A549 (cell line): ENCODE measurements around the gene SH3PXD2B. TPM values are rescaled to one million over a fixed set of nuclear protein-coding genes. Genes with fewer than 3 reads are reported as not detected.

Experiments used
- ATAC-seq, 2 experiments: fragments of 200-7000 bp in 1 of 2; fragments of >200 bp in 1 of 2; cut with Nextera tagmentation in 1 of 2; cut with Tn5 transposase in 1 of 2; 3 replicates each; pipeline versions ENCODE4 v1.8.0 to v1.9.1; 2018 to 2020; ENCODE audit warnings: mild to moderate bottlenecking in 1 of 2, moderate library complexity in 1 of 2
- CTCF ChIA-PET: fragments of 300-600 bp; sonication (Branson Sonifier 250); formaldehyde crosslinking; extraction: SDS; loops from one replicate; lab custom pipeline; 2021; ENCODE audit warnings: antibody characterized with exemption, inconsistent platforms; lab: Yijun Ruan, JAX
- POLR2A ChIA-PET: fragments of 350-600 bp; formaldehyde crosslinking; extraction: SDS; loops from one replicate; lab custom pipeline; 2021; ENCODE audit warnings: antibody characterized with exemption, inconsistent platforms; lab: Yijun Ruan, JAX
- DNase-seq, 2 experiments: peaks; one replicate each; pipeline versions ENCODE4 v3.0.0 to v3.0.0-alpha.2; 2011 to 2016; ENCODE audit warnings: low read depth in 1 of 2, low spot score in 1 of 2
- FAIRE-seq: peaks from 2 replicates; lab custom pipeline; 2011; peaks lifted over from hg19 to GRCh38; lab: Jason Lieb, UNC
- H3K27ac ChIP-seq, 2 experiments: fragments of >200 bp; sonication (Bioruptor Twin); formaldehyde crosslinking; 3 replicates each; pipeline ENCODE4 v1.5.1; 2016 to 2017
- H3K4me1 ChIP-seq: fragments of >200 bp; sonication (Bioruptor Twin); formaldehyde crosslinking; 3 replicates; pipeline ENCODE4 v1.6.1; 2016
- H3K4me2 ChIP-seq: fragments of >200 bp; sonication (Bioruptor Twin); formaldehyde crosslinking; 3 replicates; pipeline ENCODE4 v1.6.1; 2016
- H3K4me3 ChIP-seq: fragments of >200 bp; sonication (Bioruptor Twin); formaldehyde crosslinking; 3 replicates; pipeline ENCODE4 v1.5.1; 2016
- H3K9me3 ChIP-seq: fragments of >200 bp; sonication (Bioruptor Twin); formaldehyde crosslinking; 3 replicates; pipeline ENCODE4 v1.6.1; 2016
- ATOH8 ChIP-seq: fragments of 250-450 bp; sonication (Bioruptor Pico); IDR thresholded peaks from 2 replicates; pipeline ENCODE4 v1.5.0; 2020; ENCODE audit warnings: low read depth, mild to moderate bottlenecking, moderate library complexity
- CHD2 ChIP-seq: fragments of 150-350 bp; IDR thresholded peaks from 2 replicates; pipeline ENCODE4 v1.6.1; 2014; ENCODE audit warnings: low read length; ENCODE audit not compliant: partially characterized antibody
- CTCF ChIP-seq: fragments of >200 bp; sonication (Bioruptor Twin); formaldehyde crosslinking; IDR thresholded peaks from 3 replicates; pipeline ENCODE4 v1.5.1; 2016
- FOSB ChIP-seq: fragments of 250-450 bp; sonication (Bioruptor Pico); IDR thresholded peaks from 2 replicates; pipeline ENCODE4 v1.5.0; 2020; ENCODE audit warnings: mild to moderate bottlenecking, moderate library complexity
- FOSL2 ChIP-seq, 2 experiments: fragments of 450-650 bp in 1 of 2; fragments of >200 bp in 1 of 2; sonication (Bioruptor Twin) in 1 of 2; formaldehyde crosslinking; IDR thresholded peaks; 2 replicates each; pipeline versions ENCODE4 v1.5.0 to v1.6.1; 2016 to 2020; ENCODE audit warnings: mild to moderate bottlenecking in 1 of 2, moderate library complexity in 1 of 2
- FOXS1 ChIP-seq: fragments of 250-450 bp; sonication (Bioruptor Pico); IDR thresholded peaks from 2 replicates; pipeline ENCODE4 v1.5.0; 2020; ENCODE audit warnings: mild to moderate bottlenecking, moderate library complexity
- HES2 ChIP-seq: fragments of >200 bp; sonication (Bioruptor Twin); formaldehyde crosslinking; IDR thresholded peaks from 2 replicates; pipeline ENCODE4 v1.6.1; 2016
- HOXB13 ChIP-seq: fragments of 250-450 bp; sonication (Bioruptor Pico); IDR thresholded peaks from 2 replicates; pipeline ENCODE4 v1.5.0; 2020; ENCODE audit warnings: low read depth, mild to moderate bottlenecking, moderate library complexity
- JUN ChIP-seq, 2 experiments: fragments of >200 bp; sonication (Bioruptor Twin); formaldehyde crosslinking; IDR thresholded peaks; 2 replicates in 1 of 2; 3 replicates in 1 of 2; pipeline ENCODE4 v1.6.1; 2016 to 2017
- JUNB ChIP-seq: fragments of >200 bp; sonication (Bioruptor Twin); formaldehyde crosslinking; IDR thresholded peaks from 2 replicates; pipeline ENCODE4 v1.6.1; 2016
- KDM1A ChIP-seq: fragments of 200-600 bp; sonication (generic); IDR thresholded peaks from 2 replicates; pipeline ENCODE4 v1.6.1; 2016; ENCODE audit warnings: low read depth, mild to moderate bottlenecking
- NFE2L2 ChIP-seq: fragments of 150-350 bp; conservative IDR thresholded peaks from 2 replicates; pipeline ENCODE4 v1.6.1; 2014; ENCODE audit warnings: low read length
- NPAS2 ChIP-seq: fragments of 250-450 bp; sonication (Bioruptor Pico); IDR thresholded peaks from 2 replicates; pipeline ENCODE4 v1.8.0; 2022; ENCODE audit warnings: mild to moderate bottlenecking, moderate library complexity, borderline replicate concordance
- RAD21 ChIP-seq, 2 experiments: fragments of >200 bp in 1 of 2; sonication (Bioruptor Twin) in 1 of 2; formaldehyde crosslinking in 1 of 2; IDR thresholded peaks in 1 of 2; conservative IDR thresholded peaks in 1 of 2; 2 replicates in 1 of 2; 3 replicates in 1 of 2; pipeline ENCODE4 v1.6.1; 2012 to 2018; ENCODE audit warnings: inconsistent platforms in 1 of 2
- RFX5 ChIP-seq: fragments of 450-650 bp; IDR thresholded peaks from 2 replicates; pipeline ENCODE4 v1.7.1; 2014; ENCODE audit warnings: antibody characterized with exemption, mild to moderate bottlenecking, moderate library complexity
- SMC3 ChIP-seq: fragments of >200 bp; sonication (Bioruptor Twin); formaldehyde crosslinking; IDR thresholded peaks from 3 replicates; pipeline ENCODE4 v1.6.1; 2018; ENCODE audit warnings: inconsistent platforms
- ZFP36 ChIP-seq: fragments of 450-650 bp; IDR thresholded peaks from 2 replicates; pipeline ENCODE4 v1.6.1; 2014; ENCODE audit warnings: borderline replicate concordance; ENCODE audit not compliant: partially characterized antibody
- ZNF302 ChIP-seq: fragments of 250-450 bp; sonication (Bioruptor Pico); IDR thresholded peaks from 2 replicates; pipeline ENCODE4 v1.9.0; 2021; ENCODE audit warnings: inconsistent platforms, mild to moderate bottlenecking, moderate library complexity
- ZSCAN20 ChIP-seq: fragments of 250-450 bp; sonication (Bioruptor Pico); IDR thresholded peaks from 2 replicates; pipeline ENCODE4 v1.8.0; 2022; ENCODE audit warnings: mild to moderate bottlenecking, moderate library complexity
- WGBS: methylation state at CpG from one replicate; pipeline ENCODE4 v1.1.6; 2017; ENCODE audit errors: missing lambda C conversion rate; 5-methylcytosine and 5-hydroxymethylcytosine counted together
- polyA plus RNA-seq, 4 experiments: library from polyadenylated mRNA; depleted of rRNA in 3 of 4; stranded (reverse); fragments of >200 nt; fragmentation: RNase III in 1 of 4; extraction: RNeasy Plus Mini Kit Qiagen cat#74134 plus additional on column Dnase treatment in 1 of 4; gene quantifications; 2 replicates in 3 of 4; 3 replicates in 1 of 4; pipeline ENCODE4 v1.2.3, GENCODE V29; 2011 to 2017

SH3PXD2B gene
- polyA plus RNA-seq, 2 of the 4 experiments (the other 2 are of a cell fraction): 15.1 to 15.5 TPM

GRCh38 chr5:172451771-172452197, 2.5 kb downstream of the SH3PXD2B start:
- Histone ChIP-seq H3K4me2 (peak overlapping the region; percentile 21; the same call in 1 of the 3 replicates), H3K9me3 (no peaks in the 10 kb centered on the region), H3K27ac (peak overlapping the region in 1 of 2 experiments; percentile 35; a peak in 4 of 6 replicates), H3K4me3 (no peak overlapping the region), H3K4me1 (peaks cover 25% of the 10 kb centered on the region)
- DNase-seq (peak in 1 of 2 experiments; percentile 39), FAIRE-seq (no peak), ATAC-seq (no peak)
- ChIA-PET CTCF (interaction anchor here (0.5 to 5.5 kb wide), 43 partner anchors 10 to 476 kb away, joined by 3 to 47 read pairs (median 4); no protein-coding TSS in a partner anchor), POLR2A (interaction anchor here (1.6 kb wide), 1 partner anchor 37 kb away, joined by 4 read pairs; no protein-coding TSS in a partner anchor)
- 97% methylated on average over 3 of the region's 3 CpGs for WGBS
- TF ChIP-seq FOSB (CRISPR knock-in tag): no peak
- TF ChIP-seq JUN (IDR thresholded peaks at IDR 0.05): 0 out of 5 replicates have a peak, but pooled peaks of 1 of the 2 experiments have one; percentile 13
- TF ChIP-seq RFX5: no peak
- TF ChIP-seq CHD2: no peak

GRCh38 chr5:172450861-172451695, 3.2 kb downstream of the SH3PXD2B start:
- Histone ChIP-seq H3K4me1 (peaks cover 25% of the 10 kb centered on the region), H3K27ac (peak overlapping the region in 1 of 2 experiments; percentile 35; a peak in 3 of 6 replicates)
- CTCF ChIA-PET: interaction anchor here (0.7 to 5.5 kb wide), 37 partner anchors 10 to 476 kb away, joined by 3 to 47 read pairs (median 4); no protein-coding TSS in a partner anchor
- ATAC-seq: peak in 1 of 2 experiments; percentile 47; a peak in 3 of 6 replicates
- no peak for TF ChIP-seq HES2
- no peak for TF ChIP-seq ZNF302 (CRISPR knock-in tag)
- TF ChIP-seq NFE2L2: no peak
- peak; percentile 41; a peak in 4 of 5 replicates for TF ChIP-seq RAD21 (conservative IDR thresholded peaks at IDR 0.05 in 1 of 2, IDR thresholded peaks at IDR 0.05 in 1 of 2)
- peak; percentile 71 for TF ChIP-seq CTCF
- TF ChIP-seq FOSL2 (IDR thresholded peaks at IDR 0.05): no peak
- no peak for TF ChIP-seq FOSL2 (CRISPR knock-in tag; IDR thresholded peaks at IDR 0.05)
- TF ChIP-seq ZFP36: peak; percentile 87
- TF ChIP-seq ATOH8 (CRISPR knock-in tag): no peak
- TF ChIP-seq KDM1A: peak; percentile 60; the same call in 1 of the 2 replicates
- TF ChIP-seq HOXB13 (CRISPR knock-in tag): no peak
- TF ChIP-seq SMC3: 0 out of 3 replicates have a peak, but pooled peaks have one; percentile 20
- TF ChIP-seq JUN (IDR thresholded peaks at IDR 0.05): 0 out of 5 replicates have a peak, but pooled peaks of 1 of the 2 experiments have one; percentile 37
- TF ChIP-seq, all 56 proteins: peak for 6
- no peak overlapping the region for H3K4me3 ChIP-seq
- 89% methylated on average over 4 of the region's 7 CpGs for WGBS
- peak overlapping the region; percentile 21; the same call in 1 of the 3 replicates for H3K4me2 ChIP-seq
- DNase-seq (peak; percentile 54 to 71), FAIRE-seq (no peak)
- POLR2A ChIA-PET: no interaction called here
- H3K9me3 ChIP-seq: no peaks in the 10 kb centered on the region

GRCh38 chr5:172450453-172450852, 3.9 kb downstream of the SH3PXD2B start:
- POLR2A ChIA-PET: no interaction called here
- 90% methylated on average over 6 of the region's 6 CpGs for WGBS
- ATAC-seq (no peak), DNase-seq (no peak), FAIRE-seq (no peak)
- no peak for TF ChIP-seq ZSCAN20 (CRISPR knock-in tag)
- no peak for TF ChIP-seq RFX5
- no peak for TF ChIP-seq FOXS1 (CRISPR knock-in tag)
- TF ChIP-seq JUNB: no peak
- no peak for TF ChIP-seq NPAS2 (CRISPR knock-in tag)
- Histone ChIP-seq H3K4me3 (no peak overlapping the region), H3K27ac (no peak overlapping the region), H3K4me2 (no peak overlapping the region), H3K4me1 (peaks cover 25% of the 10 kb centered on the region), H3K9me3 (no peaks in the 10 kb centered on the region)
- CTCF ChIA-PET: interaction anchor here (0.5 to 5.5 kb wide), 18 partner anchors 10 to 430 kb away, joined by 3 to 47 read pairs (median 4); no protein-coding TSS in a partner anchor
